Stimulated activated naive CD4-positive, alpha-beta T cell (primary cell): ENCODE data around the gene RAD23B.

Experiments
- DNase-seq, 6 experiments: peaks; one replicate each; lab custom pipeline; 2025; lab: John Stamatoyannopoulos, UW

RAD23B gene

GRCh38 chr9:107269254-107269653 lies 13.8 kb upstream of the RAD23B start:
- DNase-seq, result no peak

DNA sequence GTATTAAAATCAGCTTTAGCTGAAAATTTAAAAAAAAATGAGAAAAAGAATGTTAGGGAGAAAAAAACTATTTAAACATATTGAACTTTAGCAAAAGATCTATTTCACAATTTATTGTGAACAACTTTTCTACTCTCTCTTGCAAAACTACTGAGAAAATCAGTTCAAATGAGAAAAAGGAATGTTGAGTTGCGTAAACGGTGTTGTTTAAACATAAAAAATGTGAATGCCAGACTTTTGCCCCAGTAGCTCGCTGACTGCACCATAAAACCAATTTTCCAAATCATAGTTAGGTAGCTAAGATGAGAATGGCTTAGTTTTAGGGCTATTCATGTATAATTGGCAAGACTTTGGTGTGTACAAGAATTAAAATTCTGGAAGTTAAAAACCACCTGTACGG lies 13.4 kb upstream of the RAD23B start:
- DNase-seq, result no peak

DNA sequence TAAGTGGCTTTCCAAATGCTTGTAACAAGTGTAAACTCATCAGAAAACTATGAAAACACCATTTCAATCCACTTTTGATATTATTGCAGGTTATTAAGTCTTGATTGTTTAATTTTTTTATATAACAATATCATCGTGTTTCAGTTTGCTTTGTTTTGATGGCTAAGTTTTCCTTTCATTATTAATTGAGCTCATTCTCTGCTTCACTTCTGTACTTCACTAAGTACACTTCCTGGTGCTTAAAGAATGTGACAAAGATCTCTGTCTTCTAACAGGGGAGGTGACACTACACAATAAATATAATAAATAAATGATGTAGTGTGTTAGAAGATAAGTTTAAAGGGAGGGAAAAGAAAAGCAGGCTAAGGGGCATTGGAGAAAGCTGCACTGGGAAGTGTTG lies 13.0 kb upstream of the RAD23B start:
- DNase-seq, result no peak

GRCh38 chr9:107270580-107270979 lies 12.5 kb upstream of the RAD23B start:
- no peak for DNase-seq

GRCh38 chr9:107273634-107274033 lies 9.4 kb upstream of the RAD23B start:
- no peak for DNase-seq

GRCh38 chr9:107274096-107274495 lies 9.0 kb upstream of the RAD23B start:
- no peak for DNase-seq

- DNase-seq, result no peak
Measured at GRCh38 chr9:107274953-107275422, 8.1 kb upstream of the RAD23B start.

- DNase-seq, result no peak
Measured at GRCh38 chr9:107275530-107275929, 7.5 kb upstream of the RAD23B start.

GRCh38 chr9:107276966-107277710 lies 5.9 kb upstream of the RAD23B start:
- DNase-seq, result no peak

DNA sequence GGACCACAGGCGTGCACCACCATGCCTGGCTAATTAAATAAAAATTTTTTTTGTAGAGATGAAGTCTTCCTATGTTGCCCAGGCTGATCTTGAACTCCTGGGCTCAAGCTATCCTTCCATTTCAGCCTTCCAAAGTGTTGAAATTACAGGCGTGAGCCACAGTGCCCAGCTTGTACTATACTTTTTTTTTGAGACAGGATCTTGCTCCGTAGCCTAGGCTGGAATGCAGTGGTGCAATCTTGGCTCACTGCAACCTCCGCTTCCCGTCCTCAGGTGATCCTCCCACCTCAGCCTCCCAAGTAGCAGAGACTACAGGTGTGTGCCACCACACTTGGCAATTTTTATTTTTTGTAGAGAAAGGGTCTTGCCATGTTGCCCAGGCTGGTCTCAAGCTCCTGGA lies 5.3 kb upstream of the RAD23B start:
- no peak for DNase-seq

- DNase-seq, result no peak
Measured at GRCh38 chr9:107279086-107279485, 4.0 kb upstream of the RAD23B start.

- no peak for DNase-seq
Measured at GRCh38 chr9:107280543-107280942, 2.5 kb upstream of the RAD23B start.

DNA sequence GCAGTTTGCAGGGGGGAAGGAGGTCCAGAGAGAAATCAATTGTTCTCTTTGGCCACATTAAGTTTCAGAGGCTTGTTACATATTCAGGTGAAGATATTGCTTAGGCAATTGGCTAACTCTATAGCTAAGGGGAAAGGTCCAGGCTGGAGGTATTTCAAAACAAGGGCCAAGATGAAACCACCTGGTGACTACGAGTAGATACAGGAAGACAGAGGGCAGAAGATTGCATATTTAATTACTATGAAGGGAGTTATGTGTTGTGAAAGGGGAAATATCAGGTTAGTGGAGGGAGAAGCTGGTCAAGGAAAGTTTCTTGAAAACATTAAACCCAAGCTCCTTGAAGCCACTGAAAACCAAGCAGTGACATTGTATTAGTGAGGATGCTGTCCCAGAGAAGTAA lies 1.9 kb upstream of the RAD23B start:
- DNase-seq, result no peak

GRCh38 chr9:107281922-107282667 lies 984 bp upstream of the RAD23B start:
- peak in 1 of 6 experiments; percentile 39 for DNase-seq

GRCh38 chr9:107283623-107284616 lies 841 bp downstream of the RAD23B start:
- DNase-seq, result peak; percentile 31 to 71 (median 51)

DNA sequence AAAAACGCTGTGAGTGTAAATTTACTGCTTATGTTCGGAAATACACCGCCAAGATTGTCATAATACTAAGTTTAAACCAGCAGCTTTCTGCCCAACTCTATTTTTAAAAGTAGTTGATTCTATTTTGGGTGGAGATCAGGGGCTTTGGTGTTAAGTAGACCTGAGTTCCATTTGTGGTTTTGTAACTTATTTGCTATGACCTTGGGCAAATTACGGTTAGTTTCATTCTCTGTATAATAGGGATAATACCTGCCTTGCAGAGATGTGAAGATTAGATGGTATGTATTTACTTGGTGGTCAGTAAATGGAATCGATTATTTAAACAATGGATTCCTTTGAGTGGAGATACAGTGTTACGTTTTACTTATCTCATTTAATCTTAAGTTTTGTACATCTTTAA lies 1.6 kb downstream of the RAD23B start:
- DNase-seq, result no peak

DNA sequence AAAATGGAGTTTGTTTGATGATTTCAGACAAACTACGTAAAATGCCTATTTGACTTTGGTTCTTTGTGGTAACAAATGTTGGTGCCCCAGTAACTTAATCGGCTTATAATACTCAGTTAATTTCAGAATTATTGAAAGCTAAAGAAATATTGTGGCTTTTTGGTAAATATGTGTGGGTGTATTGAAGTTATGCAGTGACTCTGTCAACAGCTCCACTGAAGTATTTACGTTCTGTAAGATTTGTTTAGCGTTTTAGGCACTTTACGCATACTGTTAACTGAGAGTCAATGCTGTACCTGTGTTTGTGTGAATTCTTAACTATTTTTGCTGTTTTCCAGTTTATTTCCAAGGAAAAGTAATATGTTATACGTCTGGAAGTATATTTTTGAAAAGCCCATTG lies 2.2 kb downstream of the RAD23B start:
- no peak for DNase-seq

DNA sequence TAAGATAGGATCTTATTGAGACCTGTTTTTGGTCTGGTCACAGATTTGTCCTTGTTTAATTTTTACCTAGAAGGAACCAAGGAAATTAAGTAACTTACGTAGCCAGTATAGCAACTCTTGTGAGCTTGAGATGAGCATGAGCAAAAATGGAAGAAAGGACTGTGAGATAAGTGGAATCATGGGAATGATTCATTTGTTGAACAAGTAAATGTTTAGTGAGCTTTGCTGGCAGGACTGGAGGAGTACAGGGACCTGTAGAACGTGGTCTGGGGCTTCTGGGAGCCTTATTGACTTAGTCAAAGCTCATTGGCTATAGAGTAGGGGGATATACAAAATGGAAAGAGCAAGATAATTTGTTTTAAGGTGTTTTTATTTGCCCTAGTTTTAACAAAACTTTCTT lies 3.0 kb downstream of the RAD23B start:
- DNase-seq, result no peak

GRCh38 chr9:107288701-107289100 lies 5.6 kb downstream of the RAD23B start:
- no peak for DNase-seq

DNA sequence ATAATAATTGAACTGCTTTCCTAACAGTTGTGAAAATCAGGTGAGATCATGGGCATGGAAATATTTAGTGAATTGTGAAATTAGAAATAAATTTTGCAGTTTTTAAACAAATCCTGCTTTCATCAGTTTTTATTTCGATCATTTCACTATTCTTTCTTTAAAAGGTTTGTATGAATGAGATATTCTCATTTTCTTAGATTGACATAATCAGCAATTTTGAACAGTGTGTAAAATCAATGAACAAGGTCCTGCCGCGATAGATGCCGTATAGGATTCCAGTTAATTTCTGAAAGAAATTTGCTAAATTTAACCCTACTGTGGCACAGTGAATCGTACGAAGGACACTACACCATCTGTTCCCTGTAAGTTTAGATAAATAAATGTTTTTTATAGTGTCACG lies 7.5 kb downstream of the RAD23B start:
- DNase-seq, result no peak

DNA sequence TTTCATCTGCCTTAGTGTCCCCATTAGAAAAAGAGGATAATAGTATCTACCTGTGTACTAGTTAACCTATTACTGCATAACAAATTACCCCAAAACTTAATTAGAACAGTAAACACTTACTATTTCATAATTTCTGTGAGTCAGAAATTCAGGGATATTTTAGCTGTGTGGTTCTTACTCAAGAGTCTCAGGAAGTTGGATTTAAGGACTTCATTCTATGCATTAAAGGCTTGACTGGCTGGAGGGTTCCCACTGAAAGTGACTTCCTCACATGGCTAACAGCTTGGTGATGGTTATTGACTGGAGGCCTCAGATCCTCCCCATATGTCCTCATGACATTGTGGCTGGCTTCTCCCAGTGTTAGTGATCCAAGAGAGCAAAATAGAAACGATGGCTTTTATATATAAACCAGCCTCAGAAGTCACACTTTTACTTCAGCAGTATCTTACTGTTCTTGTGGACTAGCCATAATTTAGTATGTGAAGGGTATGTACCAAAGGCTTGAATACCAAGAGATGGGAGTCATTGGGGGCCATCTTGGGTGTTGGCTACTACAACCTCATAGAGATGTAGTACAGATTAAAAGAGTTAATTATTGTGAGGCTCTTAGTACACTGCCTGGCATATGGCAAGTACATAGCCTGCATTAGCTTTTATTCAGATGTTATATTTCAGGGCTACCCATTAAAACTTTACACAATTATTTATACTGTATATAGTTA lies 9.9 kb downstream of the RAD23B start:
- no peak for DNase-seq
